ENCODE data around the gene TSPAN4.

Gene TSPAN4

DNA sequence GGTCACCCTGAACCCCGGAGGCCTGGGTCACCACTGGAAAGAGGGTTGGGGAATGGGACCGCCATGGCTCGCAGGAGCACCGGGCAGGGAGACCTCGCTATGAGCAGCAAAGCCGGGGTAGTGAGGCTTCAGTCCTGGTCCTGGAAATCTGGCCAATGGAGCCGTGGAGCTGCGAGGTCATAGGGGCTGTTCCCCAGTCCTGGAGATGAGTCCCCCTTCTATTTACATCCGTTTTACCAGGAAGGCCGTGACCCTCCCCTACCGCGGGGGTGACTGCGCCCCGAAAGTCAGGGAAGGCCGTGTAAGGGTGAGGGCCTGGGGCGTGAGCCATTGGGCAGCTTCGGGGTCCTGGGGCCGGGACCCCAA, 38.1 kb upstream of the TSPAN4 start:
- no peak for DNase-seq (ENCODE audit: low spot score)

DNA sequence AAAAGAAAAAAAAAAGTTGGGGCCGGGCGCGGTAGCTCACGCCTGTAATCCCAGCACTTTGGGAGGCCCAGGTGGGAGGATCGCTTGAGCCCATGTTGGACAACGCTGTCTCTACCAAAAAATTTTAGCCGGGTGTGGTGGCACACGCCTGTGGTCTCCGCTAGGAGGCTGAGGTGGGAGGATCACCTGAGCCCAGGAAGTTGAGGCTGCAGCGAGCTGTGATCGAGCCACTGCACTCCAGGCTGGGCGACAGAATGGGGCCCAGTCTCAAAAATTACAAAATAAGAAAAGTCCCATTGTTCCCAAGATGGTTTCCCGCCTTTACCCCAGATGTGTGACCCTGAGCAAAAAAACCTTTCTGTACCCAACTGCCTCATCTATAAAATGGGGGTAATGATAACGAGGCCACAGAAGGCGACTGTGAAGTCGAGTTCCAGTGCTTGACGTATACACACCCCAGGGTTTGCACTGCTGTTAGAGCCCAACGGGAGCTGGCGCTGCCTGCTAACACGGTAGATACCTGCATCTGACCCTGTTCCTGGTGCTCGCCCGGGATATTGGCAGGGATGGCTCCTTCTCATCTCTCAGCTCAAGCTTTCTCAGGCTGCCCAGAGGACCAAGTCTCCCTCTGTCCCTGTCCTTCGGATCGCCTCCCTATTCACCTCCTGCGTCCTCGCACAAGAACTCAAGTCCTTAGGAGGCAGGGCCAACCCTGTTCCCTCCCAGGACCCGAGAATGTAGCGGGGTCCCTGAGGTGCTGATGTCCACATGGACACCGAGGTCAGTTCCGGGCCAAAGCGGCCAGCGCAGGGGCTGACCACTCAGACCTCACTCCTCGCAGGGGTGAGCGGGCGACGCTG, 34.0 kb upstream of the TSPAN4 start:
- DNase-seq (ENCODE audit: low spot score): peak; percentile 38

DNA sequence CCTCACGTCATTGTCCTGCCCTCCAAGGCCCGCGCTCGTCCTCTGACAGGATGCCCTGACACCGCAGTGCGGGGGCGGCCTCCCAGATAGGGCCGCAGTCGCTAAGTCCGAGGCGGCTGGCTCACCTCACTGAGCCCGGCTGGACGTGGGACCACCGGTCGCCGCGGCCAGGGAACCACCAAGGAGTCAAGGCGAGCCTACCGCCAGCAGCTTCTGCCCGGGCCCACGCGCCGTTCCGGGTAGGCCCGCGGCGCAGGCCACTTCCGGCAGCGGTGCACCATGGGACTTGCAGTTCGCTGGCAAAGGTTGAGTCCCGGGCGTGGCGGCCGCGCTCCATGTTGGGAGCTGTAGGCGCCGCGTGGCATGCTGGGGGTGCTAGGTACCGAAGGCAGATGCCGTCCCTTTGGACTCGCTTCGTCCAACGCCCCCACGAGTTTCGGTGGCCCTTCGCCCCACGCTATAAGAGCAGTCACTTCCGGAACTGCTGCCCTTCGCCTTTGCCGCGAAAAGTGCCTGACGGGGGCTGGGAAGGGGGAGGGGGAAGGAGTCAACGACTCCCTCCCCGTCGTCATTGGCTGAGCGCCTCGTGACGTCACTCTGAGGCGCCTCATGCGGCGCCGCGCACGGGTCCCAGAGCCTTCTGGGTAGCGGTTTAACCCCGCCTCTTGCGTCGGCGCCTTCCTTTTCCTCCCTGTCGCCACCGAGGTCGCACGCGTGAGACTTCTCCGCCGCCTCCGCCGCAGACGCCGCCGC, 33.2 kb upstream of the TSPAN4 start, which contains the start of gene RPLP2:
Gene RPLP2 (plus strand): TSS at position 681 of the 753 bp plus-strand sequence. CDS start 268 bp downstream, outside the sequence.
- DNase-seq (ENCODE audit: low spot score): peak; percentile 95

DNA sequence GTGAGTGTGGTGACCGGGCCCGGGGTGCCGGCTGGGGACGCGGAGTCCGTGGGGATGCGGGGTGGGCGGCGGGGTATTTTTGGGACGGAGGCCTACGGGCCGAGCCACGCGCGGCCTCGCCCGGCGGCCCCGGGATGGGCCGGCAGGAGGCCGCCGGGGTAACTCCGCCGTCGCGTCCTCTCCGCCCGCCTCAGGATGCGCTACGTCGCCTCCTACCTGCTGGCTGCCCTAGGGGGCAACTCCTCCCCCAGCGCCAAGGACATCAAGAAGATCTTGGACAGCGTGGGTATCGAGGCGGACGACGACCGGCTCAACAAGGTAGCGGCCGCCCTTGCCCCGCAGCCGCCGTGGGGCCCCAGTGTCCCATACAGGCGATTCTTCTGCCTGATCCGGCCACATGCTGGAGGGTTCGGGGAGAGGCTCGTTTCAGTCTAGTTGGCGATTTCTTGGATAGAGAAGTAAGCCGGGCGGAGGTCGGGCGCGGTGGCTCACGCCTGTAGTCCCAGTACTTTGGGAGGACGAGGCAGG, 32.5 kb upstream of the TSPAN4 start:
- DNase-seq (ENCODE audit: low spot score): no peak

DNA sequence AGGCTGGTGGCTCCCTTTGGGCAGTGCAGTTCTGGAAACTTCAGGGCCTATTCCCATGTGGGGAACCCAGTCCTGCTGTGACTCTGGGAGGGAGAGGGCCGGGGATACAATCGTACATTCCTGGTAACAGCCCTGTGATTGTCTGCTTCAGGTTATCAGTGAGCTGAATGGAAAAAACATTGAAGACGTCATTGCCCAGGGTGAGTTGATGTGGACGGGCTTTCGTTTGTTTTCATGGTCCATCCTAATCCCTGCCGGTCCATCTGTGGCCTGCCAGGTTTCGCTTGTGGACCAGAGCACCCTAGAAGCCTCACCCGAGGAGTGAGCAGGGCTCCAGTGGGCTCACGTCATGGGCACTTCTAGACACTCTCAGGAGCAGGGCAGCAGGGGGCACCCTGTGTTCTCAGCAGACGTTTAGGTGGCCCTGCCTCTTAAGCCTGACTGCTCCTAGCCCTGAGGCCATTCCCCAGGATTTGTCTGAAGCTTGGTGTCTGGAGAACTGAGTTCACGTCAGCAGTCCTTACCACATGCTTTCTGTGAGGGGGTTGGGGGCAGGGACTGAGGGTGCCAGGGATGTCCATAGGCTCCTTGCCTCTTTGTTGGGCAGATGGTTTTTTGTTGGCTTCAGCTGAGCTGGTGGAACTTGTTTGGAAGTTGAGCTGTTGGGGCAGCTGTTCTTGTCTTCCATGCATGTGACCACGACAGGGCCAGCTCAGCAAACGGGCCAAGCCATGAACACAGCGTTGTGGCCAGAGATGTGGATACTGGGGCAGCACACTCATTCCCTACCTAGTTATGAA, 31.0 kb upstream of the TSPAN4 start:
- no peak for DNase-seq (ENCODE audit: low spot score)

DNA sequence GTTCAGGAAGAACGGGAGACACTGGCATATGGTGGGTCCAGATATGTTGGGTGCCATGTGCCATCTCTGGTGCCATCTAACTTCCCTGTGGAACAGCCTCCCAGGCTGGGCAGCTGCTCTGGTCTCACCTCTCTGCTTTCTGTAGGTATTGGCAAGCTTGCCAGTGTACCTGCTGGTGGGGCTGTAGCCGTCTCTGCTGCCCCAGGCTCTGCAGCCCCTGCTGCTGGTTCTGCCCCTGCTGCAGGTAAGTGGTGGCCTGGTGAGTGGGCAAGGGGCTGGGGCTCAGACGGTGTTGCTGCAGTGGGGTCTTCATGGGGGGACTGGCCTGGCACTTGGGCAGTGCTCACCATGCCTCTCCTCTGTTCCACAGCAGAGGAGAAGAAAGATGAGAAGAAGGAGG, 30.3 kb upstream of the TSPAN4 start:
- DNase-seq (ENCODE audit: low spot score): no peak

DNA sequence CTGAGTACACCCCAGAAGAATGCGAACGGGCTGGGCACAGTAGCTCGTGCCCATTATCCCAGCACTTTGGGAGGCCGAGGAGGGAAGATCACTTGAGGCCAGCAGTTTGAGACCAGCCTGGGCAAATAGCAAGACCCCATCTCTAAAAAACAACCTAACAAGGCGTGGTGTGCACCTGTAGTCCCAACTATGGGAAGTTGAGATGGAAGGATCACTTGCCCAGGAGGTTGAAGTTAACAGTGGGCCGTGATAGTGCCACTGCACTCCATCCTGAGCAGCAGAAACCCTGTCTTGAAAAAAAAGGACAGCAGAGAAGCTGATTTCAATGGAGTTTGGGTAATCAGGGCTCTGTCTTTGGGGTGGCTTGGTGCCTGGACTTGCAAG, 29.6 kb upstream of the TSPAN4 start:
- DNase-seq (ENCODE audit: low spot score): no peak

DNA sequence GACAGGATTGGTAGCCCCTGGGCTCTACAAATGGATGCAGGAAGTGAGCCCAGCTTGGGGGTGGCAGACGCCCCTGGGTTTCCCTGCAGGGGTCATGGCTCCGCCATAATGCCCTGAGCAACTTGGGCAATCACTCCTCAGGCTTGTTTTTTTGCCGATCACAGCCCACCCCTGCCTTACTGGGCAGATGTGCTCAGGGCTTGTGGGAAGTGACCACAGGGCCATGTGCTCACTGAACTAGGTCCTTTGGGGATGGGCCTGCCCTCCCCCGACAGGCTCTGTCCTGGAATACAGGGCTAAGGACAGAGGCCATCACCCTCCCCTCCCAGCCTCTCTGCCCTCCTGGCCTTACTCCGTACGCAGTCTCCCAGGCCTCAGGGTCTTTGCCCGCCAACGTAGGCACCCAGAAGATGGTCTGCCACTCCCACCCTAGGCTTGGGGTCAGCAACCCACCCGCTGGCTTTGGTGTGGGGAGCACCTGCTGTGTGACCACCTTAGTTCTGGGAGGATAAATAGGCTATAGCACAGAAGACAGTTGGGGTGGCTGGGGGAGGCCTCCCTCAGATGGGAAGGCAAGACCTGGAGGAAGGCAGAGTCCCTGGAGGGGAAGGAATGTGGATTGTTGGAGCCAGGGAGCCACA, 29.1 kb upstream of the TSPAN4 start:
- DNase-seq (ENCODE audit: low spot score): no peak

DNA sequence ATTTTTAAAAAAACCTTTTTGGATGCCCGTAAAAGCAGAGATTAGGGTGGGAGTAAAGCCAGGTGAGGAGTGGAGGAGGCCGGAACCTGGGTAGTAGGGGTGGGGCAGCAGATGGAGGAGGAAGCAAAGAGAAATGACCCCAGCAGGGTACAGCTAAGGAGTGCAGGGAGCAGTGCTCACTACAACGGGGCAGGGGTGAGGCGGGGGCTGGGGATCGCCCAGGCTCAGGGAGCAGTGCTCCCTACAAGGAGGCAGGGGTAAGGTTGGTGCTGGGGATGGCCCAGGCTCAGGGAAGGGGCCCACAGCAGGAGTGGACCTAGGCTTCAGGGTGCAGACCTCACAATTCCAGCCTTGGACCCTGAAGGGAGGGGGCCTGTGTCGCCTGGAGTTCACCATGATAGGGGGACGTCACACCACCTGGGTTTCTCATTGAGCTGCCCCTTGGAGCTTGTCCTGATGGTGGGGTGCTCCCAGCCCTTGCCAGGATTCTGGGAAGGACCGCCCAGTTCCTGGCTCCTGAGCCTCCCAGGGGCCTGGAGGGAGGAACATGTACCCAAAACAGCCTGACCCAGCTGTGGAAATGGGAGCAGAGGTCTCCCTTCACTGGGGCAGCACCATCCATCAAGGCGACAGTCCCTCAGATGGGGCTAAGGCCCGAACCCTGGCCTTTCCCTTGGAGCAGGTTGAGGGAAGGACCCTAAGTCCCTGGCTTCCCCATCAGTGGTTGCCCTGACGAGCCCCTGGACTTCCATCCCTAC, 26.8 kb upstream of the TSPAN4 start:
- no peak for DNase-seq (ENCODE audit: low spot score)

DNA sequence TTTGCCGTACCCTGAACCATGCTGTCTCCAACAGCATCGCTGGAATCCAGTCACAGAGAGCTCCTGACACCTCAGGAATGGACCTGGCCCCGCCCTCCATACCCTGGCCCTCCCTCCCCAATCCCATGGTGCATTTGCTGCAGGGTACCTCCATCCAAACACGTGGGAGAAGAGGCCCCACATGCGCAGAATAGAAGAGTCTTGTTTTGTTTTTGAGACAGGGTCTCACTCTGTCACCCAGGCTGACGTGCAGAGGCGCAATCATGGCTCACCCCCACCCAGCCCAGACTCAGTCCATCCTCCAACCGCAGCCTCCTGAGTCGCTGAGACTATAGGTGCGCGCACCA, 26.2 kb upstream of the TSPAN4 start:
- DNase-seq (ENCODE audit: low spot score): no peak

DNA sequence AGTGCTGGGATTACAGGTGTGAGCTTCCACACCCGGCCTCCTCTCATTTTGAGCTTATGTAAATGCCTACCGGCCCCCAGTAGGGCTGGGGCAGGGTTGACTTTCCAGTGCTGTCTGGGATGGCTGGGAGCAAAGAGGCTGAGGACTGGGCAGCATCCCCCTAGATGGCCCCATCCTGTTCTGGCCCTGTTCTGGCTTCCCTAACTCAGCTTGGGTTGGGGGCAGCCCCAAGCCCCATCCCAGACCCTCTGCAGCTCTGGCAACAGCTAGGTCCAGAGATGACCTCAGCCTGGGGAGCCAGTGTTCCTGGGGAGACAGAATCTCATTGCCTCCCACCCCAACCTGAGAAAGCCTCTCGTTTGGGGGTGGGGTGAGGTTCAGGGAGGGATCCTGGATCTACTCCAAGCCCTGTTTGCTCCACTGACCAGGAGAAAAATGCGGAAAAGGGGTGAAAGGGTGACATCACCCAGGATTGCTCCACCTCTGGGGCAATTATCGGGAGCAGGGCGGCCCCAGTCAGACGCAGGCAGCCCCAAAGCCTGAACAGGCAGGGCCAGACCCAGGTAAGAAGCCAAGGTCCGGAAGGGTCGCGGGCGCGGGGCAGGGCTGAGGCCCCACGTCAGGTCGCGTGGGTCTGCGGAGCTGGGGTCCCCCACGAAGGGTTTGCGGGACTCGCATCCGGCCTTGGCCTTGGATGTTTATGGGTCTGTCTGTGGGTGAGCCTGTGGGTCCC, 24.1 kb upstream of the TSPAN4 start, which contains the start of gene PNPLA2:
Gene PNPLA2 (plus strand): TSS at position 519 of the 733 bp plus-strand sequence. CDS start 805 bp downstream, outside the sequence.
- no peak for DNase-seq (ENCODE audit: low spot score)

DNA sequence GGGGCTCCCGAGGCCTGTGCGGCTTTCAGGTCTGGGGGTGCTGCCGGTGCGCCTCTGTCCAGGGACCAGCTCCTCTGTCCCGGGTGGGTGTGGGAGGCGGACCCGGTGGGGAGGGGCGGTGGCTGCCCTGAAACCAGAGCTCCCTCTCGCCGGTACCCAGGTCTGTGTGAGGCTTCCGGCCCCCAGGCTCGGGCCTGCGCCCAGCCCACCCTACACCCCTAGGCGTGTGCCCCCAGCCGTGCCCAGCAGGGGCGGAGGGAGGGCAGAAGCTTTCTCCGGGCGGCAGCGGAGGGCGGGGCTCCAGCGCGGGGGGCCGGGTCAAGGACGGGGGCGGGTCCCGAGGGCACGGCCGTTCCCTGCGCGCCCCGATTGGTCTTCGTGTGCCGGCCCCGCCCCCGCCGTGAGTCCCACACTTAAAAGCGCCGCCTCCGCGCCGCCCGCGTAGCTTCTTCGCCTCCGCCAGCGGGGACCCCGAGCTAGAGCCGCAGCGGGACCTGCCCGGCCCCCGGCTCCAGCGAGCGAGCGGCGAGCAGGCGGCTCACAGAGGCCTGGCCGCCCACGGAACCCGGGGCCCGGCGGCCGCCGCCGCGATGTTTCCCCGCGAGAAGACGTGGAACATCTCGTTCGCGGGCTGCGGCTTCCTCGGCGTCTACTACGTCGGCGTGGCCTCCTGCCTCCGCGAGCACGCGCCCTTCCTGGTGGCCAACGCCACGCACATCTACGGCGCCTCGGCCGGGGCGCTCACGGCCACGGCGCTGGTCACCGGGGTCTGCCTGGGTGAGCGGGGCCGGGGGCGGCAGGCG, 23.3 kb upstream of the TSPAN4 start:
- peak; percentile 95 for DNase-seq (ENCODE audit: low spot score)

DNA sequence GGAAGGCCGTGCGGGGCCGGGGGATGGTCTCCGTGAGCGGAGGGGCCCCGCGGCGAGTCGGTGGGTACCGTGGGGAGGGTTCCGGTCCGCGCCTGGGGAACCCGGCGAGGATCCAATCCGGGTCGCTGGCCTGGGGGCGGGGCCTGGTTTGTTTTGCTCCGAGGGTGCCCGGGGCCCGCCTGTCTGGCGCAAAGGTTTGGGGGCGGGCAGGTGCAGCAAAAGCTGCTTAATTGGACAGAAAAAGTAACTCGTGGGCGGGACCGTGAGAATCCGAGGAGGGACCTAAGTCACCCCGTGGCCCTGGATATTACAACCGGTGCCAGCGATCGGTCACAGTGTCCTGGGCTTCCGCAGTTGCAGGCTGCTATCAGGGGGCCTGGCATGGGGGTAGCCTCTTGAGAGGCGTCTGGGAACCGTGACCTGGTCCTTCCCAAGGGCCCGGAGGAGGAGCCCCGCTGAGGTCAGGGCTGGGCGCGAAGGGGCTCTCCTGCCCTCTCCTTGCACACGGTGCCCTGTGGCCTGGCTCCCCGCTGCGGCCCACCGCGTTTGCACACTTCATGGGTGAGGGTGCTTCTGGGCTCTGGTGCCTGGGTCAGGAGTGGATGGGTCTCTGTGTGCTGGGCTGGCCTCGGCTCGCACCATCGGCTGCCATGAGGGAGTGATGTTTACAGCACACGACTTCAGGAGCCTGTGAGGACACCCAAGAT, 22.6 kb upstream of the TSPAN4 start:
- peak; percentile 87 for DNase-seq (ENCODE audit: low spot score)

DNA sequence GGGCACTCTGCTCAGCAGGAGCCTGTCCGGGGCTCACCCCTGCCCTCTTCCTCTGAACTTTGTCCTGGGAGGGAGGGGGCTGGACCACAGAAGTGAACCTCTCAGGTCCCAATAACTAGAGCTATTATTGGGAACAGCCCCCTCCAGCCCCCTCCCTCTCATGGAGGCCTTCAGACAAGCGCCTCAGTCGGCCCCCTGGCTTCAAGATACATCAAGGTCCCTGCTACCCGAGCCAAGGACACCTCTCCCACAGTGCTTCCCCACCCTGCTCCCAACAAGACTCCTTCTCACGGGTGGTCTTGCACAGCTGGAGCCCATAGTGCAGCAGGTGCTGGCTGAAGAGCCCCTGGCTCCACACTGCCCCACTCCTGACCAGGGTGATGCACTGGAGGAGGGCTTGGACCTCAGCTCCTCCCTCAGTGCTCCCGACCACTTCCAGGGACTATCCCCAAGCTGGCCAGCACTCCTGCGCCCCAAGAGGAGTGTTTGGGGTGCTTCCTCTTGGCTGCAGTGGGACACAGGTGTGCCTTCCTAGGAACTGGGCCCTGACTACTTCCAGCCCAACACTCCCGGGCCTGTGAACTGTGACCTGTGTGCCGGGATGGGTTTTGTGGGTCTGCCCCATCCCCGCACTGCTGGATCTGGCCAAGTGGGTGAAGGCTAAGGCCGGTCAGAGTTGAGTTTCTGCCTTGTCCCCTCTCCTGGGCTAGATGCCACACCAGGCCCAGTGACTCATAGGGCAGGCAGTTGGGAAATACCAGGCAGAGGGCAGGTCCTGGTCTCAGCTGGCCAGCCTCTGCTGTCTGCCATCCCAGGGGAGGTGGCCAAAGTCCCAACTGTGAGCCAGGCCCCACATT, 21.8 kb upstream of the TSPAN4 start:
- DNase-seq (ENCODE audit: low spot score): peak; percentile 71

DNA sequence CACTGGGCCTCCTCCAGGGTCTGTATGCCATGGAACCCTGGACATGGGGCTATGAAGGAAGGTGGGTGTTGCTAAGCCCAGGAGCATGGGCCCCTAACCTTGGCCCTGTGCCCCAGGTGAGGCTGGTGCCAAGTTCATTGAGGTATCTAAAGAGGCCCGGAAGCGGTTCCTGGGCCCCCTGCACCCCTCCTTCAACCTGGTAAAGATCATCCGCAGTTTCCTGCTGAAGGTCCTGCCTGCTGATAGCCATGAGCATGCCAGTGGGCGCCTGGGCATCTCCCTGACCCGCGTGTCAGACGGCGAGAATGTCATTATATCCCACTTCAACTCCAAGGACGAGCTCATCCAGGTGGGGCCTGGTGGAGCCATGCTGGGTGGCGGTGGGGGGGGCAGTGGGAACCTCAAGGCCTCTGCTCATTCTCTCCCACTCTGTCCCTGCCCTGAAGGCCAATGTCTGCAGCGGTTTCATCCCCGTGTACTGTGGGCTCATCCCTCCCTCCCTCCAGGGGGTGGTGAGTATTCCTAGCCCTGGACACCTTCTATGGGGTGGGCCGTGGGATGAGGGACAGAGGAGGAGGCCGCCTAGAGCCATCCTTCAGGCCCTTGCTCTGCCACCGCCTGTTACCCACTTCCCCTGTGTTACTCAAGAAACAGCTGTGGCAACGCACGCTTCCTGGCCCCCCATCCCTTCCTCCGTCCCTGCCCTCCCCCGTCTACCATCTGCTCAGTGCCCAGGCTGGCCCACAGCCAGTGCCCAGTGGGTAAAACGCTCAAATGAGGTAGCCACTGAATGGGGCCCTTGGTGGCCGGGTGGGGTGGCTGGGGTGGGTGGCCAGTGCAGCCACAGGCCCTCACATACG, 20.9 kb upstream of the TSPAN4 start:
- DNase-seq (ENCODE audit: low spot score): no peak

DNA sequence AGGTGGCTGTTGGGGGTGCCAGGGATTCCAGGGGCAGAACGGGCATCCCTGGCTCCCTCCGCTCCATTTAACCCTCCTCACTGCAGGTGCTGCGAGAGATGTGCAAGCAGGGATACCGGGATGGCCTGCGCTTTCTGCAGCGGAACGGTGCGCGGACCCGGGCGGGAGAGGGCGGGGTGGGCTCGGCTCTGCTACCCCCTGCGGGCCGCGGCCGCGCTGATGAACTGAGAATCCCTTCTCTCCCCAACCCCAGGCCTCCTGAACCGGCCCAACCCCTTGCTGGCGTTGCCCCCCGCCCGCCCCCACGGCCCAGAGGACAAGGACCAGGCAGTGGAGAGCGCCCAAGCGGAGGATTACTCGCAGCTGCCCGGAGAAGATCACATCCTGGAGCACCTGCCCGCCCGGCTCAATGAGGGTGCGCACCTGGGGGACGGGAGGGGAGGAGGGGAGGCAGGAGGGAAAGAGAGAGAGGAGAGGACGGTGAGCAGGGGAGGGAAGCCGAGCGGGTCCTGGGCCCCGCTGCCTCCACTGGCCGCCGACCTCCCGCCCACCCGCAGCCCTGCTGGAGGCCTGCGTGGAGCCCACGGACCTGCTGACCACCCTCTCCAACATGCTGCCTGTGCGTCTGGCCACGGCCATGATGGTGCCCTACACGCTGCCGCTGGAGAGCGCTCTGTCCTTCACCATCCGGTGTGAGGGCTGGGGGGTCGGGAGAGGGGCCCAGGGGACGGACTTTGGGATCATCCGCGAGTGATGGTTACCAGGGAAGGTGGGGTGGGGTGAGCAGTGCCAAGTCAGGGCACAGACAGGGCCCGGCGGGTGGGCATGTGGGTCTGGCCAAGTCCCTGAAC, 19.0 kb upstream of the TSPAN4 start:
- DNase-seq (ENCODE audit: low spot score): no peak
